ENCODE data around the gene PLXND1. TPM values are rescaled to one million over a fixed set of nuclear protein-coding genes. Genes with fewer than 3 reads are reported as not detected.

PLXND1 gene
- total RNA-seq, 4 donors from 2014 or later, result 50.5 to 89.9 (median 76.6) TPM

GRCh38 chr3:129553719-129554118, 52.8 kb downstream of the PLXND1 start:
- no peaks in the 10 kb centered on the region for H3K27me3 ChIP-seq
- WGBS, result 61% methylated on average over 15 of the region's 15 CpGs
- no peaks in the 10 kb centered on the region for H3K9me3 ChIP-seq
- no peak for DNase-seq (ENCODE audit: extremely low spot score)
- TF ChIP-seq EP300 (IDR thresholded peaks at IDR 0.05), result no peak
- TF ChIP-seq POLR2A (IDR thresholded peaks at IDR 0.05; ENCODE audit: low read depth), result no peak
- TF ChIP-seq POLR2AphosphoS5 (IDR thresholded peaks at IDR 0.05), result no peak
- TF ChIP-seq, protein P1, sequence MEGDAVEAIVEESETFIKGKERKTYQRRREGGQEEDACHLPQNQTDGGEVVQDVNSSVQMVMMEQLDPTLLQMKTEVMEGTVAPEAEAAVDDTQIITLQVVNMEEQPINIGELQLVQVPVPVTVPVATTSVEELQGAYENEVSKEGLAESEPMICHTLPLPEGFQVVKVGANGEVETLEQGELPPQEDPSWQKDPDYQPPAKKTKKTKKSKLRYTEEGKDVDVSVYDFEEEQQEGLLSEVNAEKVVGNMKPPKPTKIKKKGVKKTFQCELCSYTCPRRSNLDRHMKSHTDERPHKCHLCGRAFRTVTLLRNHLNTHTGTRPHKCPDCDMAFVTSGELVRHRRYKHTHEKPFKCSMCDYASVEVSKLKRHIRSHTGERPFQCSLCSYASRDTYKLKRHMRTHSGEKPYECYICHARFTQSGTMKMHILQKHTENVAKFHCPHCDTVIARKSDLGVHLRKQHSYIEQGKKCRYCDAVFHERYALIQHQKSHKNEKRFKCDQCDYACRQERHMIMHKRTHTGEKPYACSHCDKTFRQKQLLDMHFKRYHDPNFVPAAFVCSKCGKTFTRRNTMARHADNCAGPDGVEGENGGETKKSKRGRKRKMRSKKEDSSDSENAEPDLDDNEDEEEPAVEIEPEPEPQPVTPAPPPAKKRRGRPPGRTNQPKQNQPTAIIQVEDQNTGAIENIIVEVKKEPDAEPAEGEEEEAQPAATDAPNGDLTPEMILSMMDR (IDR thresholded peaks at IDR 0.05), result no peak
- no peak overlapping the region for H3K27ac ChIP-seq (replicated peaks in 1 of 4)
- H3K36me3 ChIP-seq, result peaks cover 5 to 36% (median 29%) of the 10 kb centered on the region in 4 donors
- H3K4me3 ChIP-seq, result no peak overlapping the region
- H3K4me1 ChIP-seq, result peaks cover 41 to 57% (median 50%) of the 10 kb centered on the region in 4 donors
- intact Hi-C loops (cut with DNase I), result no loop called here

DNA sequence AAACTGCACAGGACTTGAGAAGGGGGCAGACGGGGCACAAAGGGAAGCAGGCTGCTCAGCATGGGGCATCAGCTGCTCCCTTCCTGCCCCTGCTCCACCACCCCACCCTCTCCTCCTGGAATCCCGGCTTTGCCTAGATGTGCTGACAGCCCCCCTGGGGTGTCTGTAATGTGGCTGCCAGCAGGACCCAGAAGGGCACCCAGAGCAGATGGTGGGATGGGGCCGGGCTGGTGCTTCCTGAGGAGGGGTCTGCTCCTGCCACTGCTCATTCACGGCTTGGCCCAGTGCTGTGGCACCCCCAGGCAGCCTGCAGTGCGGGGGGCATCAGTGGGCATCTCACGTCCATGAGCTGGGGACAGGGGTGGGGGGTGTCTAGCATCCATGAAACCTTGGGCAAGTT, 53.3 kb downstream of the PLXND1 start:
- intact Hi-C loops (cut with DNase I), result no loop called here
- no peak for DNase-seq (ENCODE audit: extremely low spot score)
- WGBS, result 71% methylated on average over 6 of the region's 6 CpGs

DNA sequence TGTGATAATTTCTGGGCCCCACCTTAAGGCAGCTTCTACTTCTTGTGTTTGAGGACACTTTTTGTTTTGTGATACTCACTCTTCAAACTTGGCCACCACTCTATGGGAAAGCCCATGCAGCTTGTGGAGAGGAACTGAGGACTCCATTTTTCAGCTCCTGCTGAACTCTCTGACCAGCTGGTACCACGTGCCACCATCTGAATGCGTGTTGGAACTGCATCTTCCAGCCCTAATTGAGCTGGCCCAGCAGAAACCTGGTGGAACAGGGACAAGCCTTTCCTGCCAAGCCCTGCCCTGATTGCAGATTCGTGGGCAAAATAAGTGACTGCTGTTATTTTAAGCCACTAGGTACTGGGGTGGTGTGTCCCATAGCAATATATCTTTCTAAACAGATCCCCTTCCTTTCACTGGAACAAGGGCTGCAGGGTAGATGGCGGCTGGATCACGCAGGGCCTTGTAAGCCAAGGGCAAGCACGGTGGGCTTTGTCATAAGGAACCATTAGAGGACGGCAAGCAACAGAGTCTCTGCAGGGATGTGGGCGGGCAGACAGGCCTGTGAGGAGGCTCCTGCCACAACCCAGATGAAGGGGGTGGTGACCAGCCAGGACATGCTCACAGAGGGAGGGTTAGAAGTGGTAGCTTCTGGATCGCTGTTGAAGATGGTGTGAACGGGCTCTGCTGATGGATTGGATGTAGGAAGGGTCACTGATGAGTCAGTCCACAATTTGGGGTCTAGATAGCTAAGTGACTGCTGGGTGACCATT, 54.0 kb downstream of the PLXND1 start:
- intact Hi-C loops (cut with DNase I), result no loop called here
- H3K27ac ChIP-seq (replicated peaks in 1 of 4), result no peak overlapping the region

More for the DNA sequence above, 53.3 kb downstream of the PLXND1 start:
- Histone ChIP-seq H3K4me3 (no peak overlapping the region), H3K27ac (replicated peaks in 1 of 4) (peak overlapping the region in 1 of 4 donors; percentile 22), H3K9me3 (no peaks in the 10 kb centered on the region), H3K4me1 (peaks cover 37 to 52% (median 46%) of the 10 kb centered on the region in 4 donors), H3K27me3 (no peaks in the 10 kb centered on the region), H3K36me3 (peaks cover 5 to 31% (median 25%) of the 10 kb centered on the region in 4 donors)
- no peak for TF ChIP-seq POLR2A (IDR thresholded peaks at IDR 0.05; ENCODE audit: low read depth)
- TF ChIP-seq EP300 (IDR thresholded peaks at IDR 0.05), result no peak
- TF ChIP-seq, protein P1 (IDR thresholded peaks at IDR 0.05), result no peak
- TF ChIP-seq POLR2AphosphoS5 (IDR thresholded peaks at IDR 0.05), result no peak

GRCh38 chr3:129549805-129550204, 56.7 kb downstream of the PLXND1 start:
- TF ChIP-seq POLR2A (IDR thresholded peaks at IDR 0.05; ENCODE audit: low read depth) (no peak), POLR2AphosphoS5 (IDR thresholded peaks at IDR 0.05) (no peak), EP300 (IDR thresholded peaks at IDR 0.05) (no peak)
- TF ChIP-seq, protein P1 (IDR thresholded peaks at IDR 0.05), result no peak
- DNase-seq (ENCODE audit: extremely low spot score), result no peak
- intact Hi-C loops (cut with DNase I), result no loop called here
- H3K9me3 ChIP-seq, result no peaks in the 10 kb centered on the region
- no peaks in the 10 kb centered on the region for H3K27me3 ChIP-seq
- no peak overlapping the region for H3K27ac ChIP-seq (replicated peaks in 1 of 4)
- H3K36me3 ChIP-seq, result no peaks in the 10 kb centered on the region
- WGBS, result 86% methylated on average over 3 of the region's 3 CpGs
- no peak overlapping the region for H3K4me3 ChIP-seq
- peaks cover 16 to 22% (median 20%) of the 10 kb centered on the region in 4 donors for H3K4me1 ChIP-seq

More for the DNA sequence above, 54.0 kb downstream of the PLXND1 start:
- no peaks in the 10 kb centered on the region for H3K9me3 ChIP-seq
- DNase-seq (ENCODE audit: extremely low spot score), result no peak
- no peaks in the 10 kb centered on the region for H3K27me3 ChIP-seq
- H3K36me3 ChIP-seq, result peaks cover 5 to 24% (median 18%) of the 10 kb centered on the region in 4 donors
- 79% methylated on average over 10 of the region's 10 CpGs for WGBS
- H3K4me1 ChIP-seq, result peaks cover 30 to 45% (median 39%) of the 10 kb centered on the region in 4 donors
- no peak overlapping the region for H3K4me3 ChIP-seq
- TF ChIP-seq, protein P1 (IDR thresholded peaks at IDR 0.05), result no peak
- no peak for TF ChIP-seq POLR2A (IDR thresholded peaks at IDR 0.05; ENCODE audit: low read depth)
- TF ChIP-seq EP300 (IDR thresholded peaks at IDR 0.05), result no peak
- TF ChIP-seq POLR2AphosphoS5 (IDR thresholded peaks at IDR 0.05), result no peak
